VCaP (cell line): Measurements from ENCODE around the gene ATG4B.

ENCODE experiments used
- H3K27ac ChIP-seq: fragments of 450-650 bp; 2 replicates; pipeline ENCODE4 v1.5.1; 2017
- CTCF ChIP-seq: fragments of 450-650 bp; conservative IDR thresholded peaks from 2 replicates; pipeline ENCODE4 v1.5.1; 2017; ENCODE audit warnings: mild to moderate bottlenecking, moderate library complexity

ATG4B gene

GRCh38 chr2:241645056-241645914 lies 7.8 kb downstream of the ATG4B start:
- no peak for TF ChIP-seq CTCF
- H3K27ac ChIP-seq, result no peak overlapping the region

- TF ChIP-seq CTCF, result no peak
- no peak overlapping the region for H3K27ac ChIP-seq
These were observed 8.6 kb downstream of the ATG4B start for GRCh38 chr2:241645915-241646645.

GRCh38 chr2:241648453-241648852 lies 11.0 kb downstream of the ATG4B start:
- H3K27ac ChIP-seq, result no peak overlapping the region
- no peak for TF ChIP-seq CTCF

- TF ChIP-seq CTCF, result no peak
- no peak overlapping the region for H3K27ac ChIP-seq
These were observed 11.9 kb downstream of the ATG4B start for GRCh38 chr2:241649404-241649803.

- H3K27ac ChIP-seq, result no peak overlapping the region
- no peak for TF ChIP-seq CTCF
These were observed 12.4 kb downstream of the ATG4B start for GRCh38 chr2:241649927-241650326.

- no peak for TF ChIP-seq CTCF
These were observed 14.6 kb downstream of the ATG4B start for GRCh38 chr2:241652142-241652541.

GRCh38 chr2:241652722-241653121 lies 15.2 kb downstream of the ATG4B start:
- TF ChIP-seq CTCF, result no peak
- H3K27ac ChIP-seq, result no peak overlapping the region

More at GRCh38 chr2:241652142-241652541, 14.6 kb downstream of the ATG4B start:
- H3K27ac ChIP-seq, result no peak overlapping the region
